Left renal pelvis (tissue), 4 donors: Measurements from ENCODE around the gene RASAL3. TPM values are rescaled to one million over a fixed set of nuclear protein-coding genes. Genes with fewer than 3 reads are reported as not detected.

Experiments used
- DNase-seq, 4 donors: peaks; one replicate each; pipeline ENCODE4 v3.0.0-alpha.2; 2013; ENCODE audit warnings: low read depth in 4 of 4, low spot score in 3 of 4
- polyA plus RNA-seq, 4 donors: library from polyadenylated mRNA; unstranded; fragments of 120-200 nt; gene quantifications; one replicate each; pipeline ENCODE4 v1.2.1, GENCODE V29; 2013; ENCODE audit not compliant: insufficient read length in 4 of 4

RASAL3 gene
- polyA plus RNA-seq, 4 donors: 0.64 to 2.0 (median 1.2) TPM

GRCh38 chr19:15450528-15450890 is 13.8 kb downstream of the RASAL3 start:
- no peak for DNase-seq

GRCh38 chr19:15449620-15450527 is 14.5 kb downstream of the RASAL3 start, which contains the start of gene WIZ:
WIZ (minus strand) TSS chr19:15449956; CDS start chr19:15448307, 1,649 bp downstream.
- peak in 3 of 4 donors; percentile 27 to 56 (median 33) for DNase-seq

GRCh38 chr19:15448778-15449619 is 15.3 kb downstream of the RASAL3 start:
- DNase-seq: no peak

GRCh38 chr19:15448044-15448777 is 16.1 kb downstream of the RASAL3 start:
- no peak for DNase-seq

- DNase-seq: no peak
These were observed 17.3 kb downstream of the RASAL3 start for GRCh38 chr19:15447057-15447456.

GRCh38 chr19:15445807-15446376 is 18.5 kb downstream of the RASAL3 start:
- no peak for DNase-seq

GRCh38 chr19:15445227-15445605 is 19.1 kb downstream of the RASAL3 start:
- no peak for DNase-seq

GRCh38 chr19:15444505-15445226 is 19.7 kb downstream of the RASAL3 start:
- no peak for DNase-seq

GRCh38 chr19:15443838-15444237 is 20.5 kb downstream of the RASAL3 start:
- DNase-seq: no peak

- no peak for DNase-seq
These were observed 21.0 kb downstream of the RASAL3 start for GRCh38 chr19:15443325-15443724.

- DNase-seq: no peak
These were observed 22.0 kb downstream of the RASAL3 start for GRCh38 chr19:15442142-15442920.

GRCh38 chr19:15441317-15441716 is 23.0 kb downstream of the RASAL3 start:
- DNase-seq: no peak

- DNase-seq: no peak
These were observed 24.3 kb downstream of the RASAL3 start for GRCh38 chr19:15439821-15440641.

GRCh38 chr19:15439078-15439799 is 25.1 kb downstream of the RASAL3 start:
- no peak for DNase-seq

GRCh38 chr19:15438577-15438976 is 25.8 kb downstream of the RASAL3 start:
- no peak for DNase-seq

- DNase-seq: no peak
These were observed 26.2 kb downstream of the RASAL3 start for GRCh38 chr19:15438124-15438496.

GRCh38 chr19:15437355-15438123 is 26.8 kb downstream of the RASAL3 start:
- no peak for DNase-seq
